GM18867 (cell line): ENCODE data around the gene CPED1.
"Not testable (repeated sequence)": the region's sequence is repeated elsewhere in the genome, so short reads cannot be mapped to it uniquely, and the experiment has no call there.

Experiments used
- ATAC-seq: cut with Tn5 transposase; IDR thresholded peaks from one replicate; pipeline ENCODE4 v1.9.1; 2021; ENCODE audit warnings: mild to moderate bottlenecking, moderate library complexity; ENCODE audit not compliant: unreplicated experiment

CPED1 gene

GRCh38 chr7:121016966-121017365 lies 28.5 kb downstream of the CPED1 start:
- ATAC-seq, result no peak

- no peak for ATAC-seq
Observed at GRCh38 chr7:121017586-121017985, 29.1 kb downstream of the CPED1 start.

- ATAC-seq, result no peak
Observed at GRCh38 chr7:121019018-121019417, 30.5 kb downstream of the CPED1 start.

- no peak for ATAC-seq
Observed at GRCh38 chr7:121020249-121020988, 31.9 kb downstream of the CPED1 start.

- no peak for ATAC-seq
Observed at GRCh38 chr7:121020989-121021969, 32.8 kb downstream of the CPED1 start.

- no peak for ATAC-seq
Observed at GRCh38 chr7:121023194-121023593, 34.7 kb downstream of the CPED1 start.

GRCh38 chr7:121023683-121024511 lies 35.4 kb downstream of the CPED1 start:
- no peak for ATAC-seq

- no peak for ATAC-seq
Observed at GRCh38 chr7:121024611-121025010, 36.1 kb downstream of the CPED1 start.

GRCh38 chr7:121026159-121026558 lies 37.6 kb downstream of the CPED1 start:
- no peak for ATAC-seq

GRCh38 chr7:121026577-121027111 lies 38.1 kb downstream of the CPED1 start:
- no peak for ATAC-seq

- no peak for ATAC-seq
Observed at GRCh38 chr7:121027761-121028669, 39.5 kb downstream of the CPED1 start.

- ATAC-seq, result no peak
Observed at GRCh38 chr7:121029302-121029701, 40.8 kb downstream of the CPED1 start.

GRCh38 chr7:121030308-121030707 lies 41.8 kb downstream of the CPED1 start:
- no peak for ATAC-seq

- ATAC-seq, result no peak
Observed at GRCh38 chr7:121032645-121033460, 44.3 kb downstream of the CPED1 start.

GRCh38 chr7:121034929-121035328 lies 46.4 kb downstream of the CPED1 start:
- ATAC-seq, result no peak

- ATAC-seq, result not testable (repeated sequence)
Observed at GRCh38 chr7:121036776-121037175, 48.3 kb downstream of the CPED1 start.

- not testable (repeated sequence) for ATAC-seq
Observed at GRCh38 chr7:121037329-121037728, 48.8 kb downstream of the CPED1 start.

- no peak for ATAC-seq
Observed at GRCh38 chr7:121037957-121038716, 49.6 kb downstream of the CPED1 start.
